ENCODE results near the gene WWC1. TPM values are rescaled to one million over a fixed set of nuclear protein-coding genes. Genes with fewer than 3 reads are reported as not detected.

WWC1 gene
- total and polyA plus RNA-seq, 10 of the 15 experiments (the other 5 are each of a cell fraction or from before 2014, with no cell fraction given), result 0.50 to 7.8 (median 2.5) TPM

DNA sequence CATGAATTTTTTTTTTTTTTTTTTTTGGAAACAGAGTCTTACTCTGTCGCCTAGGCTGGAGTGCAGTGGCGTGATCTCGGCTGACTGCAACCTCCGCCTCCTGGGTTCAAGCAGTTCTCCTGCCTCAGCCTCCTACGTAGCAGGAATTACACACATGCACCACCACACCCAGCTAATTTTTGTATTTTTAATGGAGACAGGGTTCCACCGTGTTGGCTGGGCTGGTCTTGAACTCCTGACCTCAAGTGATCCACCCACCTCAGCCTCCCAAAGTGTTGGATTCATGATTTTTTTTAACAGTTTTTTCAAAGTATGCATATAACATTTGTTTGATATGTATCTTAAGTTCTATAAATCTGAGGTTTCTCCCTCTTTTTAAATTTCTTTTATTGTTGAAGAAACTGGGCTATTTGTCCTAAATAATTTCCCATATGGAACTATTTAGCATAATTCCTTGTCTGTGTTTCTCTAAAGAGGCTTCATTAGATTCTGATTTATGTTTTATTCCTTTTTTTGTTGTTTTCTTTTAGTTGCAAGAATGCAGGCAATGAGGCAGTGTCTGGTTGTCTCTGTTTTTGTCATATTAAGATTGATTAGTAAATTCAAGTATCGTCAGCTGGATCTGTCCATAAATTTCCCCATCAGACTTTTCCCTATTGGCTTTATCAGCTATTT lies 211.3 kb downstream of the WWC1 start (continued):
- TF ChIP-seq, protein P1, sequence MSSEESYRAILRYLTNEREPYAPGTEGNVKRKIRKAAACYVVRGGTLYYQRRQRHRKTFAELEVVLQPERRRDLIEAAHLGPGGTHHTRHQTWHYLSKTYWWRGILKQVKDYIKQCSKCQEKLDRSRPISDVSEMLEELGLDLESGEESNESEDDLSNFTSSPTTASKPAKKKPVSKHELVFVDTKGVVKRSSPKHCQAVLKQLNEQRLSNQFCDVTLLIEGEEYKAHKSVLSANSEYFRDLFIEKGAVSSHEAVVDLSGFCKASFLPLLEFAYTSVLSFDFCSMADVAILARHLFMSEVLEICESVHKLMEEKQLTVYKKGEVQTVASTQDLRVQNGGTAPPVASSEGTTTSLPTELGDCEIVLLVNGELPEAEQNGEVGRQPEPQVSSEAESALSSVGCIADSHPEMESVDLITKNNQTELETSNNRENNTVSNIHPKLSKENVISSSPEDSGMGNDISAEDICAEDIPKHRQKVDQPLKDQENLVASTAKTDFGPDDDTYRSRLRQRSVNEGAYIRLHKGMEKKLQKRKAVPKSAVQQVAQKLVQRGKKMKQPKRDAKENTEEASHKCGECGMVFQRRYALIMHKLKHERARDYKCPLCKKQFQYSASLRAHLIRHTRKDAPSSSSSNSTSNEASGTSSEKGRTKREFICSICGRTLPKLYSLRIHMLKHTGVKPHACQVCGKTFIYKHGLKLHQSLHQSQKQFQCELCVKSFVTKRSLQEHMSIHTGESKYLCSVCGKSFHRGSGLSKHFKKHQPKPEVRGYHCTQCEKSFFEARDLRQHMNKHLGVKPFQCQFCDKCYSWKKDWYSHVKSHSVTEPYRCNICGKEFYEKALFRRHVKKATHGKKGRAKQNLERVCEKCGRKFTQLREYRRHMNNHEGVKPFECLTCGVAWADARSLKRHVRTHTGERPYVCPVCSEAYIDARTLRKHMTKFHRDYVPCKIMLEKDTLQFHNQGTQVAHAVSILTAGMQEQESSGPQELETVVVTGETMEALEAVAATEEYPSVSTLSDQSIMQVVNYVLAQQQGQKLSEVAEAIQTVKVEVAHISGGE (CRISPR knock-in tag; IDR thresholded peaks at IDR 0.05), result no peak

DNA sequence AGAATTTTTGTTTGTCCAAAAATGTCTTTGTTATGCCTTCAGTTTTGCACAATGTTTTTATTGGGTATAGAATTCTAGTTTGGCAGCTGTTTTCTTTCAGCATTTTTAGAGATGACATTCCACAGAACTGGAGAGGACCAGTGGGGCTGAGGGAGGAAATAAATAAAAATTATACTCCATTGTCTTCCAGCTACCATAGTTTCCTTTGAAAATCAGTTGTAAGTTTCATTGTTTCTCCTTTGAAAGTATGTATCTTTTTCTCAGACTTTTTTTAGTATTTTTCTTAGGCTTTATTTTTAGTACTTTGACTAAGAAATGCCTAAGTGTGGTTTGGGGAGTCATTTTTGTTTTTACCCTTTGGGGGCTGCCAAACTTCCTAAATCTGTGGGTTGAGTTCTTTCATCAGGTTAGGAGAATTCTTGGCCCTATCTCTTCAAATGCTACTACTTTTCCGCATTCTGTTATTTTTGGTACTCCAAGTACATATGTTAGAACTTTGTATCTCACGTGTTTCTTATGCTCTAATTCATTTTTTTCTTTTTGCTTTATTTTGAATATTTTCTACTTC lies 222.5 kb downstream of the WWC1 start:
- no peak overlapping the region for H3K9ac ChIP-seq (ENCODE audit: control insufficient read depth, insufficient read depth, low read length)
- POLR2A ChIA-PET, result no interaction called here
- in situ Hi-C loops (cut with MboI) (no loop called here), intact Hi-C loops (cut with micrococcal nuclease; ENCODE audit: unreplicated experiment) (no loop called here)
- FAIRE-seq (no peak), DNase-seq (ENCODE audit: low read depth, low spot score) (no peak), ATAC-seq (no peak)
- H4K20me1 ChIP-seq (ENCODE audit: control insufficient read depth, insufficient read depth), result no peaks in the 10 kb centered on the region
- no peak overlapping the region for H3K27ac ChIP-seq (ENCODE audit: control insufficient read depth, insufficient read depth)
- H2AFZ ChIP-seq (ENCODE audit: control insufficient read depth, low read depth, low read length), result no peak overlapping the region
- peaks cover 13% of the 10 kb centered on the region; the same call in 2 of the 3 replicates for H3K9me3 ChIP-seq (replicated peaks; ENCODE audit: control insufficient read depth, insufficient read depth, low read length)
- TF ChIP-seq EP300 (IDR thresholded peaks at IDR 0.05; ENCODE audit: borderline replicate concordance in 1 of 2, control insufficient read depth in 1 of 2, low read depth in 2 of 2, low read length in 2 of 2) (no peak), CBX5 (IDR thresholded peaks at IDR 0.05; ENCODE audit: low read depth) (peak; percentile 94), SMC3 (IDR thresholded peaks at IDR 0.05; ENCODE audit: borderline replicate concordance, low read length) (no peak), CHD1 (IDR thresholded peaks at IDR 0.05; ENCODE audit: low read depth, low read length) (no peak)
- TF ChIP-seq, protein P2, sequence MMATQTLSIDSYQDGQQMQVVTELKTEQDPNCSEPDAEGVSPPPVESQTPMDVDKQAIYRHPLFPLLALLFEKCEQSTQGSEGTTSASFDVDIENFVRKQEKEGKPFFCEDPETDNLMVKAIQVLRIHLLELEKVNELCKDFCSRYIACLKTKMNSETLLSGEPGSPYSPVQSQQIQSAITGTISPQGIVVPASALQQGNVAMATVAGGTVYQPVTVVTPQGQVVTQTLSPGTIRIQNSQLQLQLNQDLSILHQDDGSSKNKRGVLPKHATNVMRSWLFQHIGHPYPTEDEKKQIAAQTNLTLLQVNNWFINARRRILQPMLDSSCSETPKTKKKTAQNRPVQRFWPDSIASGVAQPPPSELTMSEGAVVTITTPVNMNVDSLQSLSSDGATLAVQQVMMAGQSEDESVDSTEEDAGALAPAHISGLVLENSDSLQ (IDR thresholded peaks at IDR 0.05), result no peak
- no peak overlapping the region for H3K4me2 ChIP-seq (ENCODE audit: control insufficient read depth, insufficient read depth)
- CTCF ChIA-PET, result no interaction called here
- H3K36me3 ChIP-seq (ENCODE audit: control insufficient read depth in 2 of 2, insufficient read depth in 2 of 2, low read length in 1 of 2), result peaks cover 14 to 64% of the 10 kb centered on the region in 2 experiments
- H3K4me3 ChIP-seq, result no peak overlapping the region
- H3K4me1 ChIP-seq (ENCODE audit: control insufficient read depth, insufficient read depth, low read length), result no peaks in the 10 kb centered on the region
- no peaks in the 10 kb centered on the region for H3K79me2 ChIP-seq (ENCODE audit: control insufficient read depth, insufficient read depth, low read length)
- no TSS peak for BruUV-seq (replicated peaks)
- 98% methylated on average over 2 of the region's 2 CpGs for WGBS (ENCODE audit: insufficient coverage, insufficient replicate concordance, low lambda C conversion rate, missing lambda C conversion rate)
- RAD21 ChIA-PET (ENCODE audit: unreplicated experiment), result no interaction called here
- SMC1A ChIA-PET (ENCODE audit: uncharacterized antibody, unreplicated experiment), result no interaction called here
- no peaks in the 10 kb centered on the region for H3K27me3 ChIP-seq (replicated peaks in 1 of 2; ENCODE audit: control insufficient read depth in 2 of 2, insufficient read depth in 2 of 2, low read length in 1 of 2)

Other genes starting within 250 kb of the WWC1 start
- 84.2 and 109 TPM in 2 replicates for gene RARS1, start 194.8 kb downstream of the WWC1 start, total RNA-seq (2014; rRNA removed)
- gene RARS1, start 194.8 kb downstream of the WWC1 start, total RNA-seq (2014; rRNA removed; fragmentation: Illumina TruSeq; extraction: Trizol), result 115 and 119 TPM in 2 replicates
- gene RARS1, start 194.8 kb downstream of the WWC1 start, total RNA-seq (2021), result 92.7 and 102 TPM in 2 replicates
- 102 and 154 TPM in 2 replicates for gene RARS1, start 194.8 kb downstream of the WWC1 start, polyA plus RNA-seq (2011; rRNA removed)
- 105 and 121 TPM in 2 replicates for gene RARS1, start 194.8 kb downstream of the WWC1 start, polyA plus RNA-seq (2014; fragmentation: Illumina TruSeq; extraction: Trizol)
- 100 to 1,000 TPM; 106 to 122 TPM for gene RARS1, start 194.8 kb downstream of the WWC1 start, polyA plus RNA-seq (2014; fragmentation: Nextera tagmentation; extraction: Ambion mirVana)
- gene RARS1, start 194.8 kb downstream of the WWC1 start, polyA plus RNA-seq (2014; rRNA removed), result 66.0 and 80.5 TPM in 2 replicates
- 100 to 1,000 TPM; 113 to 127 TPM for gene RARS1, start 194.8 kb downstream of the WWC1 start, polyA plus RNA-seq (2016; fragmentation: Nextera tagmentation; extraction: Ambion mirVana)
- 0.23 TPM in 1 of 2 replicates, not detected in the other for gene FBLL1, start 237.7 kb downstream of the WWC1 start, total RNA-seq (2014; rRNA removed)
- gene FBLL1, start 237.7 kb downstream of the WWC1 start, total RNA-seq (2014; rRNA removed; fragmentation: Illumina TruSeq; extraction: Trizol), result not detected in 2 replicates
- 0.13 TPM in 1 of 2 replicates, not detected in the other for gene FBLL1, start 237.7 kb downstream of the WWC1 start, total RNA-seq (2021)
- not detected in 2 replicates for gene FBLL1, start 237.7 kb downstream of the WWC1 start, polyA plus RNA-seq (2011; rRNA removed)
- not detected in 2 replicates for gene FBLL1, start 237.7 kb downstream of the WWC1 start, polyA plus RNA-seq (2014; fragmentation: Illumina TruSeq; extraction: Trizol)
- gene FBLL1, start 237.7 kb downstream of the WWC1 start, polyA plus RNA-seq (2014; fragmentation: Nextera tagmentation; extraction: Ambion mirVana), result under 1 TPM in 1 of 2 experiments, not detected in 1; 0.04 TPM
- gene FBLL1, start 237.7 kb downstream of the WWC1 start, polyA plus RNA-seq (2014; rRNA removed), result 0.15 and 0.20 TPM in 2 replicates
- gene FBLL1, start 237.7 kb downstream of the WWC1 start, polyA plus RNA-seq (2016; fragmentation: Nextera tagmentation; extraction: Ambion mirVana), result not detected